ENCODE measurements around the gene VSTM2L. TPM values are rescaled to one million over a fixed set of nuclear protein-coding genes. Genes with fewer than 3 reads are reported as not detected.

VSTM2L gene
- total and polyA plus RNA-seq, 2 of the 13 experiments (the other 11 are each of a cell fraction or from before 2014, with no cell fraction given): not detected

DNA sequence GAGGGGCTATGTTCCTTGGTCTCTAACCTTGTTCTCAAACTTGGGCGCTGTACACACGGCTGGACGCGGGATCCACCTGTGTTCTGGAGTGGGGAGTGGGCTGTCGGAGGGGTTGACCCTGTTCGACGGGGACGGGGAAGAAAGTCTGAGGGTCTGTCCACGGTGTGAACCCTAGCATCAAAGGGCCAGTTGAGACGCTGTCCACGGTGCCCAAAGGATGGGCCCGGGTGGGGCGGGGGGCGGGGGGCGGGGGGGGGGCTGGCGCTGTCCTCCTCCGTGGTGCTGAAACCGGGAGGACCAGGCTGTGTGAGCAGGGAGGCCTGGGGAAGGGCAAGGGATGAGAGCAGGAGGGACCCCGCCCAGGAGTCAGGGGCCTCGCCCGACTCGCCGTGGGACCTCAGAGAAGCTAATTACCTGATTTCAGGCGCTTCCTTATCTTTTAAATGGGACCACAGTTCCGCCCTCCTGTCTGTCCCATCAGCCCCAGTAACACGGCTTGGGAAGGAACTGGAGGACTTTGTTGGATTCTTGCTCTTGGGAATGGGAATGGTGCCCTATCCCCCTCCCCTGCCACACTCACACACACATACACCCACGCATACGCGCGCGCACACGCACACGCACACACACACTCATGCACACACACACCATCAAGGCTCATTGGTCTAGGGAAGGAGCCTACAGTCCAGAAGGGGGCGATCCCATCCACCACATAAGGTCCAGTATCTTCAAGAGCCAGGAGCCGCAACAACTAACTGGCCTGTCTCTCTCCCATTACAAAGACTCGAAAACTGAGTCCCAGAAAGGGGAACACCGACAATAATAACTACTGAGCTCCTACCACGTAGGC lies 1.0 kb upstream of the VSTM2L start (continued):
- TF ChIP-seq ZNF75D (CRISPR knock-in tag; IDR thresholded peaks at IDR 0.05; ENCODE audit: borderline replicate concordance) (no peak), PBX3 (CRISPR knock-in tag; IDR thresholded peaks at IDR 0.05; ENCODE audit: borderline replicate concordance) (no peak), RARA (CRISPR knock-in tag; IDR thresholded peaks at IDR 0.05) (0 out of 2 replicates have a peak, but pooled peaks have one; percentile 28), ZNF670 (CRISPR knock-in tag; IDR thresholded peaks at IDR 0.05; ENCODE audit: borderline replicate concordance) (no peak), FUBP1 (CRISPR knock-in tag; IDR thresholded peaks at IDR 0.05; ENCODE audit: borderline replicate concordance) (no peak), CHD4 (IDR thresholded peaks at IDR 0.05; ENCODE audit: borderline replicate concordance, low read length) (no peak), ZNF431 (CRISPR knock-in tag; IDR thresholded peaks at IDR 0.05; ENCODE audit: borderline replicate concordance, low read depth) (no peak; the same call in 1 of the 2 replicates), JARID2 (CRISPR knock-in tag; IDR thresholded peaks at IDR 0.05; ENCODE audit: insufficient replicate concordance) (no peak), PRPF4 (IDR thresholded peaks at IDR 0.05; ENCODE audit: low read depth, low read length, poor library complexity, severe bottlenecking) (no peak), ZNF329 (CRISPR knock-in tag; IDR thresholded peaks at IDR 0.05; ENCODE audit: low read depth) (no peak), ZNF350 (CRISPR knock-in tag; IDR thresholded peaks at IDR 0.05; ENCODE audit: borderline replicate concordance, low read depth) (no peak), TARDBP (CRISPR knock-in tag; IDR thresholded peaks at IDR 0.05) (peak; percentile 48; the same call in 1 of the 2 replicates), SOX13 (IDR thresholded peaks at IDR 0.05) (no peak), SOX13 (CRISPR knock-in tag; conservative IDR thresholded peaks at IDR 0.05 in 1 of 2, IDR thresholded peaks at IDR 0.05 in 1 of 2) (no peak), ETV5 (CRISPR knock-in tag; IDR thresholded peaks at IDR 0.05; ENCODE audit: borderline replicate concordance) (no peak), SIX4 (CRISPR knock-in tag; IDR thresholded peaks at IDR 0.05) (no peak), GTF2F1 (IDR thresholded peaks at IDR 0.05; ENCODE audit: low read length) (no peak), SMC3 (IDR thresholded peaks at IDR 0.05; ENCODE audit: low read length) (peak; percentile 34; the same call in 1 of the 2 replicates)
- TF ChIP-seq, protein P1, sequence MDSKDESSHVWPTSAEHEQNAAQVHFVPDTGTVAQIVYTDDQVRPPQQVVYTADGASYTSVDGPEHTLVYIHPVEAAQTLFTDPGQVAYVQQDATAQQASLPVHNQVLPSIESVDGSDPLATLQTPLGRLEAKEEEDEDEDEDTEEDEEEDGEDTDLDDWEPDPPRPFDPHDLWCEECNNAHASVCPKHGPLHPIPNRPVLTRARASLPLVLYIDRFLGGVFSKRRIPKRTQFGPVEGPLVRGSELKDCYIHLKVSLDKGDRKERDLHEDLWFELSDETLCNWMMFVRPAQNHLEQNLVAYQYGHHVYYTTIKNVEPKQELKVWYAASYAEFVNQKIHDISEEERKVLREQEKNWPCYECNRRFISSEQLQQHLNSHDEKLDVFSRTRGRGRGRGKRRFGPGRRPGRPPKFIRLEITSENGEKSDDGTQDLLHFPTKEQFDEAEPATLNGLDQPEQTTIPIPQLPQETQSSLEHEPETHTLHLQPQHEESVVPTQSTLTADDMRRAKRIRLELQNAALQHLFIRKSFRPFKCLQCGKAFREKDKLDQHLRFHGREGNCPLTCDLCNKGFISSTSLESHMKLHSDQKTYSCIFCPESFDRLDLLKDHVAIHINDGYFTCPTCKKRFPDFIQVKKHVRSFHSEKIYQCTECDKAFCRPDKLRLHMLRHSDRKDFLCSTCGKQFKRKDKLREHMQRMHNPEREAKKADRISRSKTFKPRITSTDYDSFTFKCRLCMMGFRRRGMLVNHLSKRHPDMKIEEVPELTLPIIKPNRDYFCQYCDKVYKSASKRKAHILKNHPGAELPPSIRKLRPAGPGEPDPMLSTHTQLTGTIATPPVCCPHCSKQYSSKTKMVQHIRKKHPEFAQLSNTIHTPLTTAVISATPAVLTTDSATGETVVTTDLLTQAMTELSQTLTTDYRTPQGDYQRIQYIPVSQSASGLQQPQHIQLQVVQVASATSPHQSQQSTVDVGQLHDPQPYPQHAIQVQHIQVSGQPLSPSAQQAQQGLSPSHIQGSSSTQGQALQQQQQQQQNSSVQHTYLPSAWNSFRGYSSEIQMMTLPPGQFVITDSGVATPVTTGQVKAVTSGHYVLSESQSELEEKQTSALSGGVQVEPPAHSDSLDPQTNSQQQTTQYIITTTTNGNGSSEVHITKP (CRISPR knock-in tag; IDR thresholded peaks at IDR 0.05; ENCODE audit: low read depth): no peak
- TF ChIP-seq, protein P2, sequence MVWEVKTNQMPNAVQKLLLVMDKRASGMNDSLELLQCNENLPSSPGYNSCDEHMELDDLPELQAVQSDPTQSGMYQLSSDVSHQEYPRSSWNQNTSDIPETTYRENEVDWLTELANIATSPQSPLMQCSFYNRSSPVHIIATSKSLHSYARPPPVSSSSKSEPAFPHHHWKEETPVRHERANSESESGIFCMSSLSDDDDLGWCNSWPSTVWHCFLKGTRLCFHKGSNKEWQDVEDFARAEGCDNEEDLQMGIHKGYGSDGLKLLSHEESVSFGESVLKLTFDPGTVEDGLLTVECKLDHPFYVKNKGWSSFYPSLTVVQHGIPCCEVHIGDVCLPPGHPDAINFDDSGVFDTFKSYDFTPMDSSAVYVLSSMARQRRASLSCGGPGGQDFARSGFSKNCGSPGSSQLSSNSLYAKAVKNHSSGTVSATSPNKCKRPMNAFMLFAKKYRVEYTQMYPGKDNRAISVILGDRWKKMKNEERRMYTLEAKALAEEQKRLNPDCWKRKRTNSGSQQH (CRISPR knock-in tag; IDR thresholded peaks at IDR 0.05; ENCODE audit: low read depth): no peak

Data from HepG2 (cell line).